GM21360 (cell line): Measurements from ENCODE around the gene ADAMTS17.

Source experiments
- ATAC-seq: cut with Tn5 transposase; IDR thresholded peaks from one replicate; pipeline ENCODE4 v1.9.1; 2021; ENCODE audit warnings: mild to moderate bottlenecking, moderate library complexity; ENCODE audit not compliant: unreplicated experiment

ADAMTS17 gene

DNA sequence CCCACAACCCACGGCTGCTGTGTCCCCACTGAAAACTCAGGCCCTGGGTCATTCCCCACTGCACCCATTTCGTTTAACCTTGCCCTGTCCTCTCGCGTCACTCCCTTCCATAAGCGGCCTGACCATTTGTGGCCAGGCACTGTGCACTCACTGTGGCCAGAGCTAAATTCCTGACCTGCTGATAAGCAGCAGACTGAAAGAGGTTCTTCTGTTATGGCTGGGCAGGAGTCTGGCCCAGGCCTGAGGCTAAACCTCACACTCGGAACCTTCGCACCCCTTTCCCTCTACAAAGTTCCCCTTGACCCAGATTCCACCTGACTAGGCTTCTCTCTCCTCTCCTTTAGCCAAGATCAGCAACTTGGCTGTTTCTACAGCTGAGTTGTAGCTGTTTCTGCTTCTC, 62.3 kb downstream of the ADAMTS17 start:
- ATAC-seq, result no peak

DNA sequence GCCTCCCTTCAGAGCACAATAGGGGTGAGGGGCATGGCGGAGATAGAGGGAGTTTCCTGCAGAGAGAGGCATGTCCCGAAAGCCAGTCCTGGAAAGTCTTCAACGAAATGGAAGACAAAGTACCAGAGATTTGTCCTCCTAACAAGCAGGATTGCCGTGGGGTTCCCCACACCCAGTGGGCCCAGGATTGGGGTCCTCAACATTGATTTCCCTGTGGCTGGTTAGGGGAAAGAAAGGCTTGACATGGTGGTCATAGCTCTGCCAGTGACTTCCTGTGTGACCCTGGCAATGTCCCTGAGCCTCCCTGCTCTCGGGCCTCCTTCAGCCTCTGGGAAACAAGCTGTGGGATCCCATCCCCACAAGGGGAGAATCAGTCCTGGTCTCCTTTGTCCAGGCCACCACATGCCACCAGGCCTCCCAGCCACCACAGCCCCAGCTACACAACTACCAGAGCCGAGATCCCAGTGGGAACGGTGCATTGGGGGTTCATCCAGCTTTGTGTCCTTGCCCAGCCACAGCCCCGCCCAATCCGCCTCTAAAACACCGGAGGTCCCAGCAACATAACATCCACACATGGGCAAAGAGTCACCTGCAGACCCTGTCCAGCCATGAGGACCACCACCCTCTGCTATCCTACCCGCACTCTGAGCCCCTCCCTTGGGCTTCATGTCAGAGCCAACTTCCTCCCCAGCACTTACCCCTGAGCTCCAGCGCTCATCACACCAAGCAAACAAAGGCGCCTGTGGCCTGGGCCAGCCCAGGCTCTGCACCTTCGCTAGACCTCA, 63.0 kb downstream of the ADAMTS17 start:
- no peak for ATAC-seq

DNA sequence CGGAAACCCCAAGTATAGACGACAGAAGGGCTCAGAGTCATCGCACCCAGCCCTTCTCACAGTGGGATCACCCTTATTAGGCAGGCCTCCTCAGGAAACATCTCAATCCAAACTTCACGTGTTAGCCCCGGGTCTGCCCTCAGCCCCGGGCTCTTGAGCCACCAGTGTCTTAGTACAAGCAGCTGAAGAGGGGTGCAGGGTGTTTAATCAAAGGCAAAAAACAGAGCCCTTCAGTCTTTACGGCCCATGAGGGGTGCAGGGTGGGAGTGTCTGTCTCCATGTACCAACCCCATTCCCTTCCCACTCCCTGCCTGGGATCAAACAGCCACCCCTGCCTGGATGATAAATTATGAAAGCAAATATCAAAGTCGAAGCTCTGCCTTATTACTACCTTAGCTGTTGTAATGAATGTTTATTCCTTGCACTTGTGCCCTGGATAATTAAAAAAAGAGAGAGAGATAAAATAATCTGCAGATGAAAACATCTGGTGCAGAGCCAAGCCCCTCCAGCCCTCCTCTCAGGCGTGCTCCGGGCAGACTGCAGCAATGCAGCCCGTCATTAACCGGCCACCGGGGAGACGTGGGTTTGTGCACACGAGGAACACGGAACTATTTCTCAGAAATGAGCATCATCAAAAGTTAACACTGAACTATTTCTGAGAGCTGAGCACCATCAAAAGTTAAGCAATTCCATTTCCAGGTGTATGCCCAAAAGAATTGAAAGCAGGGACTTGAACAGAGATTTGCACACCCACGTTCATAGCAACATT, 64.5 kb downstream of the ADAMTS17 start:
- ATAC-seq, result no peak

DNA sequence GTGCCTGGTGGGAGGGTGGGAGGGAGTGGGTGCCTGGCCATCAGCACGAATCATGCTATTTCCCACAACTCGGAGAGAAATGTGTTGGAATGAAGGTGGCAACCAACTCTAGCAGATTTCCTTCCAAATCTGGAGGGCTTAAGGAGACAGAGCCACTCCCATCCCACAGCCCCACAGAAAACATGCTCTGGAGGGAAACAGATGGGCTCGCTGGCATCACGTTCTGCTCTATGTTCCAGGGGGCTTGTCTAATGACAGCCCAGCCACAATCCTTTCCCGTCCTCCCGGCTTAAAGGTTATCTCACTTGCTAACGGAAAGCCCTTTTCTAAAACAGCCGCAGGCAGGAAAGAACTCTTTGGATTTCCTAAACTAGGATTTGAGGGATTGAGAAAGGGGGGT, 65.3 kb downstream of the ADAMTS17 start:
- no peak for ATAC-seq

DNA sequence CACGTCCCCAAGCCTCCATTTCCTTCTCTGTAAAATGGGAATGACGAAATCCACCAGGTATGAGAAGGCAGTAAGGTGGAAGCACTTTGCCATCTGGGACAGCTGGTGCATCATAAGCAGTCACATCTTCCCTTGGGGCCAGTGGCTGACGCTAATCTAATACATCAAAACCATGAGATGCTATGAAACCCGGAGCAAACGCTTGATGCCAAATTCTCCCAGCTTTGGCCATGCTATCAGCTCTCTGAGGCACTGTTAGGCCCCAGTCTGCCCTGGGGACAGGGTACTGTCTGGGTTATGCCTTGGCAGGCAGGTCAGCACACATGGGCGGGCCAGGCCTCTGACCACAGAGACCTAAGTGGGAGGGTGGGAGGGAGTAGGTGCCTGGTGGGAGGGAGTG, 66.1 kb downstream of the ADAMTS17 start:
- no peak for ATAC-seq

DNA sequence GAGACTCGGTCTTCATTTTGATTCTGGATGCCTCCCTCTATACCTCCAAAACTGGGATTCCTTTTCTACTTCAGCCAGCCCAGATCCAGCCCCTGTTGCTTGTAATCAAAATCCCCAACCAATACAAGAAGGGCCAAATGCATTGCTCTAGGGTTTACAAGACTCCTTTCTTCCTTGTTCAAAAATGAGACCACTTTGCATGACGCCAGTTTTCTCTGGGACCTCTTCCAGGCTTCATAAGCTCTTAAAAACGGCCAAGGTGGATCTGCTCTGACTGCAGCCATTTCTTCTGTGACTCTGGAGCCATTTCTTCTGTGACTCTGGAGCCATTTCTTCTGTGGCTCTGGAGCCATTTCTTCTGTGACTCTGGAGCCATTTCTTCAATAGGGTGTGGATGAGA, 71.9 kb downstream of the ADAMTS17 start:
- no peak for ATAC-seq

DNA sequence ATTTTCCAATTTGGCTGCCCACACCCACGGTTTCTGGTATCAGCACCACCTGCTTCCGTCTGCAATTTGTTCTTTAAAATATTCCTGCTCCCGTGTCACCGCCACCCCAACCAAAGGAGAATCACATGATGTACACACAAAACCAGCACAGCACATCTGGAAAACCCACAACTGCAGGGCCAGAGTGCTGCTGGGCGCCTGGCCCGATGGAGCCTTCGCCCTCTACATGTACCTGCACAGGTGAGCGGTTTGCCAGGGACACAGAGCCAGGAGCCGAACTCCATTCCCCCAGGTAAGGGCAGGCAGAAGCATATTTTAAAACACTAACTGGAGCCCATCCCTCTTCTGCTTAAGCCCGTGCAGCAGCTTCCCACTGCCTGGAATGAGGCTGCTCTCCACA, 75.6 kb downstream of the ADAMTS17 start:
- ATAC-seq, result no peak

DNA sequence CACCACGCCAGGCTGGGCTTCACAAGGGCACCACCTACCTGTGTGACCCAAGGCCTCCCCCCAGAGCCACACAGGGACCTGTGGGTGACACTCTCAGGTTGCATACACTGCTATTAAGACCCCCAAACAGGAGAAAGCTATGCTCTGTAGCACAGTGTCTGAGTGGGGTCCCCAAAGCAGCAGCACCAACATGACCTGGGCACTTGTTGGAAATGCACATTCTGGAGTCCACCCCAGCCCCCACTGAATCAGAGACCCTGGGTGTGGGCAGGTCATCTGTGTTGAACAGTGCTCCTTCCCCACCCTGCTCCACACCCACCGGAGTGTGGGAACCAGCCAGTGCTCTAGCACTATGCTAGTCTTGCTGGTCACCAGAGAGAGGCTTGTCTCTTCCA, 76.1 kb downstream of the ADAMTS17 start:
- ATAC-seq, result no peak

DNA sequence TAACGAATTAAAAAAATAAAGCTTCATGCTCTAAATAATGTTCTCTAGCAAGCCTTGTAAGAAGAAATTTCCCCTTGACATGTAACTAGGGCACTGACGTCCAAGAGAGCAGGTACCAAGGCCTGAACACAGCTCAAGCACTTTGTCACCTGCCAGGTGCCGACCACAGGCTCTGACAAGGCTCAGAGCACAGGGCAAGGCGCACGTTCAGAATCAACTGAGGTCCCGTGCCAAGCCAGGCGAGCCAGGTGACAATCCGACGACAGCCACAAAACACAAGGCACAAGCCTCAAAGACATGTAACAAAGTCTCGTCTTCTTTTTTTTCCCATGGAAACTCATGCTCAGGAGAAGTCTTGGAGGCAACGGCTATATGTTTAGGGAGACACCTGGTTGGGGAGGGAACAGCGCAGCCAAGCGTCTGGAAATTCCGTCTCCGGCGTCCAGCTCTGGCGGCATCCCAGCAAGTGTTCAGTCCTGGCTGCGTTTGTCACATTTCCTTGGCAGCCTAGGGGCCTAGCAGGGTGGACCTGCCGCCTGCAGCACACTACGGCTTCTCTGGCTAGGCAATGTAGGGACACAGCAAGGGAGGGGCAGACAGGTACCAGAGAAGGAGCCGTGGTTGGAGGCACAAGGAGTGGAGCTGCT, 76.7 kb downstream of the ADAMTS17 start:
- ATAC-seq, result no peak

DNA sequence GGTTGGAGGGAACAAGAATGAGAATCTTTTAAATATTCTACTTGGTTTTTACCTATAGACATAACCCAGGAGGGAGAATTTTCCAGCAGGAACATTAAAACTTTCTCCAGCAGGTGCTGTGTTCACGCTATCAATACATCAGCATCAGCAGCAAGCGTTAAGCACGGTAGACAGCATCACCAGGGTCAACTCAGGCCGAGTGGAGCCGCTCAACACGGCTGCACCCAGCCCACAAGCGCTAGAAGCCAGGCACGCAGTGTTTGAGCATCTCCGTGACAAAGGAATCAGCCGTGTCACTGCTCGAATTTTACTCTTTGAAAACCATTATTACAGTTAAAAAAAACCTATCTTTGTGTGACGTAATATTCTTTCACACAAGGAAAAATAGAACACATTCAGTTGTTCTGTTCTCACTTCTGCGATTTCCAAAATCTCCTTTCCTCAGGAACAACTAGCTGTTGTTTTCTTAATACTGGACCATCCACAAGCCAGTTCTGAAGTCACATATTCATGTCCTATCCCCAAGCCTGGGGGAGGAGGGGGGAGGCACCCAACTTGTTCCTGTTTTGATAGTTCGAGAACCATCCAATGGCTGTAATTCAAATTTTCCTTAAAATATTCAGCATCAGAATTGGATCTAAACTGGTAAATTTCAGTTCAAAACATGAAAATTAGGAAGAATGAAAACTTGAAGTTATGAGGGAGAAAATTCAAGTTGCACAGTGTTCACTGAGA, 77.9 kb downstream of the ADAMTS17 start:
- no peak for ATAC-seq

DNA sequence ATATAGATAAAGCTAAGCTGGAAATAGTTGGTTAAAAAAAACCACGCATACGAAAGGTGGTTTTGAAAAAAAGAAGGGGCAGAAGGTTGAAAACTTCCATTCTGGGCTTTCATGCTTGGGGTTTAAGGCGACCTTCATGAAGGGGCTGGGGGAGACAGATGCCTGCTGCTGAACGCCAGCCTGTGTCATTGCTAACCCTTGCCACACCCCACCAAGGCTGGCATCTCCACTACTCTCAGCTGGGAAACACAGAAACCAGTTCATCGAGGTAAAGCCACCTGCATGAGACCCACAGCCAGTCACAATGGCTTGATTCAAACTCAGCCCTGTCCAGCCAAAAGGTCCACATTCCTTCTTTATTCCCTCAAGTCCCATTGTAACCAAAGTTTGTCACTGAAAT, 78.7 kb downstream of the ADAMTS17 start:
- no peak for ATAC-seq

DNA sequence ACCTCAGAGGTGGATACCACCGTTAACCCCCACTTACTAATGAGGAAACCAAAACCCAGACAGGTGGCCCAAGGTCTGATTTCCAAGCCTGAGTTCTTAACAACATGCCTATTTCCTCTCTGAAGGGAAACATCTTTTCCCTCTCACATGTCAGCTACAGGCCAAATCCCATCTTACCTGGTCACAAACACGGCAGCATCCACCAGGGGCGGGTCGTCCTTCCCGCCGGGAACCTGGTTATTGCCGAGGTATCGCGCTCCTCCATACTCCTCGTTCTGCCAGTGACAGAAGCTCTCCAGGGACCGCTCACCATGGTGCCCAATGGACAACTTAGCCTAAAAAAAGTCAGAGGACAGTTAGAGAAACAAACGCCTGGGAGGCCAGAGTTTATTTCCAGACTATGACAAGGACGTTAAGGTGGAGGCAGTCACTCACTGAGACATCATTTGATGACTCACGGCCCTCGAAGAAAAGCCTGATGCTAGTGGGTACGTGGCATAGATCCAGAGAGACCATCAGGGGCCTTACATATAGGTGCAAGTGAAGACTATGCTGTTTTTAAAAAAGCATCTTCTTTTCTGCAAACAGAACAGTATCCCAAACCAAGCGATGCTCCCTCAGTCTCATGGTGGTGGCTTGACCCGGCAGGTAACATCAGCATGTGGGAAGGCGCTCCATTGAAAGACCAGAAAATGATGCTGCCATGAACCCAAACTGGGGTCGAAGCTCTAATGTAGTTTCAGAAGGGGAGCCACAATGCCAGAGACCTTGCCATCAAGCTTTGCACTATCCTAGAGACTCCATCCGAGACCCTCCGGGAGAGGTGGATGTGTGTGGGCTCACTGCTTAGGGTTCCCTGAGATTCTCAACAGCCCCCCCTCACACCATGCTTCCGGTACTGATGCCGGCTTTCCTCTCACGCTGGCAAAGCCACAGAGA, 80.2 kb downstream of the ADAMTS17 start:
- ATAC-seq, result no peak

DNA sequence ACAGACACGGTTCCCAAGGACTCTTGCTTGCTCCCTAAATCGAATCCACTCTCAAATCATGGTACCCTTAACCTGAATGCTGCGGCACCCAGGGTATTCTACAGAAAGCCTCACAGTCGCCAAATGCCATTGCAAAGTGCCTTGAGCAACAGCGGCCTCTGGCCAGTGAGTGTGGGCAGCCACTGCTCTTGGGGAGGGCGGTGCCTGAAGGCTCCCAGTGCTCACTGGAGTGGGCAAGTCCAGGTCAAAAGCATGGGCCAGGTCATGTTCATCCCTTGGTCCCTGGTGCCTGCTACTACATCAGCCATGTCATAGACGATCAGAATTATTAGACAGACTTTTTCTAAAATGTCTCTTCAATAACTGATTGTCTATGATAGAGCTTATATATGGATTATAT, 82.5 kb downstream of the ADAMTS17 start:
- ATAC-seq, result no peak

DNA sequence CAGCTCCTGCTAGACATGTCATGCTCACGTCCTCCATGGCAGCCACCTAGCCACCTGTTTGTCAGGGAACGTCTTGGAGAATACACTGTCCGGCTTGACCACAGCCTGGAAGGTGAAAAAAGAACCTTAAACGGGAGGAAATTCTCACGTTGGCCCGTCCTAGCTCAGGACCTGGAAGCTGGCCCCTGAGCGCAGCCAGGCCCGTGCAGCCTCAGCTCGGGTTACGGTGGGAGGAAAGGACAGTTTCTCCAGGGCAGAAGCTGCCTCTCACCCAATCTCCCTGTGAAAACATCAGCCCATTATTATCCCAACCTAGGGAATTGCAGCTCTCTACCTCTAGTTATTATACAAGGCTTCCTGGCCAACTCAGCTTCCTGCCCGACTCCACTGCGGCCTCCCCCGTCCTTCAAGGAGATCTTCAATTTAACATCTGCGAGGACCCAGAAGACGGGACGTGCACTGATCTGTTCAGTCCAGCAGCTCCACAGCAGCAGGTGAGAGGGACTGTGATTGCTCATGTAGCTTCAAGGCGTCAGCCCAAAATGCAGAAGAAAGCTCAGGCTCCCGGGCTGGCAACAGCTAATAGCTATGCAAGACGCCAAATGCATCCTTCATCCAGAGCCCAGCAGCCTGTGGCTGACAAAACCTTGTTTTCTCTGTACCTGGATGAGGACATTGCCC, 84.7 kb downstream of the ADAMTS17 start:
- ATAC-seq, result no peak

DNA sequence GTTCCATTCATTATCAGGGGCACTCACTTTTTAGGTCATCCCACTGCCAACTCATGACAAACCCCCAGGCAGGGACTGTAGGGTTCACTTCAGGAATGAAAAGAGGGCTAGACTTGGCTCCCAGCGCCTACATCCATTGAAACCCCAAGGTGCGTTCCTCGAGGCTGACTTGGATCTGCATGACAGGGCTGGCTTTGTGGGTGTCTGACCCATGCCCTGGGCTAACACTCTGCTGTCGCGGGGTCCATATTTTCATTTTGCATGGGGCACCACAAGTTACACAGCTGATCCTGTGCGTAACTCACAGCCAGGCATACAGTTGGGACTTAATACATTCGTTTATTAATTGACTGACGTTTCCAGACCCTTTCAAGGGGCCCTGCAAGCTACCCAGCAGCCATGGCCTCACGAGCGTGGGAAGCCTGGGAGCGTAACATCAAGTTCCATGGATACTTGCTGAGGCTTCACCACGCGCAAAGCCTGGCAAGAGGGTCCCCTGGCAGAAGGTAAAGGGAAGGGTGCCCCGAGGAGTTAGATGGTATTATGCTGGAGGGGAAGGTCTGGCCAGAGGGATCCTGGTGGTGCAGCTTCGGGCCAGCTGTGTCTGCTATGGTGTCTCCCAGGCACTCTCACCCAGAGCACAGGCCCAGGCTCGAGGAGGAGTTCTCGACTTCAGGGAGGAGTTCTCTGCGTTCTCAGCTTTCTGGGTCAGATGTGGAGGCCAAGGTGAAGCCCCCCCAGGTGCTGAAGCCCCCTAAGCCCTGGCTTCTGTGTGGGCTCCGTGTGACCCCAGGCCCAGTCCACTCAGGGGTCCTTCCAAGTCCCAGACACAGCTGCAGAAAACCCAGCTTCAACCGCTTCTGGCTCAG, 85.4 kb downstream of the ADAMTS17 start:
- no peak for ATAC-seq

DNA sequence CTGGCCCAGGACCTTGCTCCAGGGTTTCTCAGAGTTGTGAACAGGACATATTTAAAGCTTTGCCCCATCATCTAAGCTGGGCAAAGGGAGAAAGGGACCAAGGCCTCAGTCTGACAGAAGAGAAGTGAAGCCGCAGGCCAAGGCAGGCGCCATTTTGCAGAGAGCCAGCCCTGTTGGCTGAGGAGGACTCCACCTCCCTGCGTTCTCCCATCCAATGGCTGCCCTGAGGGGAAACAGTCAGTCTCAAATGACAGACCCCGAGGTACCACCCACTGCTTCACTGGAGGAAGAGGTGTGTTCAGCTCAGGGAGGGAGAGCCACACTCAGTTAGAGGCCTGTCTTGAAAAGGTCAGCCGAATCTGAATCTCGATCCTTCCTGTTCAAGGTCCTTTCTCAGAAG, 86.1 kb downstream of the ADAMTS17 start:
- no peak for ATAC-seq

DNA sequence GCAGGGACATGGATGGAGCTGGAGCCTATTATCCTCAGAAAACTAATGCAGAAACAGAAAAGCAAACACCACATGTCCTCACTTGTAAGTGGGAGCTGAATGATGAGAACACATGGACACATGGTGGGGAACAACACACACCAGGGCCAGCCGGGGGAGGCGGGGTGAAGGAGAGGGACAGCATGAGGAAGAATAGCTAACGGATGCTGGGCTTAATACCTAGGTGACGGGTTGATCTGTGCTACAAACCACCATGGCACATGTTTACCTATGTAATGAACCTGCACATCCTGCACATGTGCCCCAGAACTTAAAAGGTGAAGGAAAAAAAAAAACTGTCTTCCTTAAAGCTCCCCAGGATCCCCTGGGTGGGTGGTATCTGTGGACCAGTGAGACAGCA, 87.1 kb downstream of the ADAMTS17 start:
- no peak for ATAC-seq

DNA sequence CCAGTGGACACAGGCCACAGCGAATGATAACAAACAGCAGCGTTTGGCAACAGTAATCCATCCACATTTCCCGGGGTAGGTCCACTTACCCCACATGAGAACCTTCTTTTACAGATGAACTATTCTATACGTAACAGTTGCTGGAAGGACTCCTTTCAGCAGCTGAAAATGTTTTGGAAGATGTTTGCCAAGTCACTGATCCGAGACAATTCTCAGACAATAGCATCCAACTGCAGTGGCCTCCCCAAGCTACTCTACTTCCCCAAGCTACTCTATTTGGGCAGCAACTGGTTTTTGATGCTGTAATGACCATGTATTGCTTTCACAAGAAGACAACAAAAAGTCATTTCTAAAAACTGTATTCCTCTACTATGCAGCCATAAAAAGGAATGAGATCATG, 87.5 kb downstream of the ADAMTS17 start:
- ATAC-seq, result no peak

DNA sequence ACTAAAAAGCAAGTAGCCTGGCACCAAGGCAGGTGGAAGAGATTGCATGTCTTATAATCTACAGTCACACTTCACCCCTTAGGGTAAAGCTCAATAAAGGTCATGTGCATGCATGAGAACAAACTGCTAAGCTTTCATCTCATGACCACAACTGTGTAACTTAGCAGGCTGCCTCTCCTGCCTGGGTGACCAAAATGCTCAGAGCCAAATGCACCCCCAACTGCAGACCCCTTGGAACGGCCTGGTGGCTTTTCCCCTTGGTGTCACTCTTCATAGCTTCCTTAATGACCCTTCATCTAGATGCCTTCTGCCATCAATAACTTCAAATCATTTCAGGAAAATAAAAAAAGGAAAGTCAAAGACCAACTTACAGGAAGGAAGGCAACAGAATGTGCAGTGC, 88.1 kb downstream of the ADAMTS17 start:
- no peak for ATAC-seq
